GM18498 (cell line): ENCODE measurements around the gene MYBPC2.

ENCODE experiments used
- ATAC-seq: cut with Tn5 transposase; IDR thresholded peaks from one replicate; pipeline ENCODE4 v1.9.1; 2021; ENCODE audit warnings: mild to moderate bottlenecking, moderate library complexity; ENCODE audit not compliant: unreplicated experiment

MYBPC2 gene

DNA sequence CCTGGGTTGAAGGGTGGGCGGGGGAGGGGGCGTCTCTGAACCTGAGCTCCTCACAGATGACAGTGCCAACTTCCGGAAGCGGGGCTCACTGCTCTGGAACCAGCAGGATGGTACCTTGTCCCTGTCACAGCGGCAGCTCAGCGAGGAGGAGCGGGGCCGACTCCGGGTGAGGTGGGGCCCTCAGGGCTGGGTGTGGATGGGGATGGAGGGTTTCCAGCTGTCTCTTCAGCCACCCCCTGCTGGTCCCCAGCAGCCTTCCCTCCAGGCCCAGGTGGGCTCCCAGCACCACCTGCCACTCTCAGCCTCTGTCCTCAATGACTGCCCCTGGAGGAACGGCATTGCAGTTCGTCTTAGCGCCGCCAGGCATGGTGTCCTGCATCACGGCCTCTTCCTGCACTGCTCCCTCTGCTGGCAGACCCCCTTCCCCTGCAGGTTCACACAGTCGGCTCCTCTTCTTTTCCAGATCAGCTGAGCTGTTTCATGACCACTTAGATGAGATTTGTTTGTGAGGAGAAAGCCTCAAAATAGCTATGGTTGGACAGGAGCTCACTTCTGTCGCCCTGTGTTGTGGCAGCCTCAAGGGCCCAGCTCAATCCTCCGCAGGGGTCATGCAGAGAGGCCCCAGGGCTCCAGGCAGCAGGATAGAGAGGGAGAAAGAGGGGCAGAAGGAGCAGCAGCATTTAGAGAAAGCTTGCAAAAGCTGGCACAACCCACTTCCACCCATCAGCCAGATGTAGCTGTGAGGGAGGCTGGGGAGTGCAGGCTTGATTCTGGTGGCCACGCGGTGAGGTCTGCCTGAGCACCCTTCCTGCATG, 46.4 kb downstream of the MYBPC2 start:
- no peak for ATAC-seq

DNA sequence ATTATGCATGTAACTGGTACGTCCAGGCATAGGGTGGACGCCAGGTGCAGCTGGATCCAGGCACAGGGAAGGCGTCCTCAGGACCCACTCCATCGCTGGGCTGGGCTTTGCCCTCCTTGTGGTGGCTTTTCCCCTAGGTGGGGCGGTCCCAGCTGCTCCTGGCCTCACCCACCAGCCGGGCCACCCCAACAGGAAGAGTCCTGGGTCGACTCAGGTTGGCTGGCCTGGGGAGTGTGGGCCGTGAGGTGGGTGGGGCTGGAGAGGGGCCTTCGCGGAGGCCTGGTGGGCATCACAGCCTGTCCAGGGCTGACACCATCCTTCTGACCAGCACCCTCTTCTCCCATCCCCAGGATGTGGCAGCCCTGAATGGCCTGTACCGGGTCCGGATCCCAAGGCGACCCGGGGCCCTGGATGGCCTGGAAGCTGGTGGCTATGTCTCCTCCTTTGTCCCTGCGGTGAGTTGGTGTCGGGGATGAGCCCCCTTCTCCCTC, 47.1 kb downstream of the MYBPC2 start:
- ATAC-seq = no peak

DNA sequence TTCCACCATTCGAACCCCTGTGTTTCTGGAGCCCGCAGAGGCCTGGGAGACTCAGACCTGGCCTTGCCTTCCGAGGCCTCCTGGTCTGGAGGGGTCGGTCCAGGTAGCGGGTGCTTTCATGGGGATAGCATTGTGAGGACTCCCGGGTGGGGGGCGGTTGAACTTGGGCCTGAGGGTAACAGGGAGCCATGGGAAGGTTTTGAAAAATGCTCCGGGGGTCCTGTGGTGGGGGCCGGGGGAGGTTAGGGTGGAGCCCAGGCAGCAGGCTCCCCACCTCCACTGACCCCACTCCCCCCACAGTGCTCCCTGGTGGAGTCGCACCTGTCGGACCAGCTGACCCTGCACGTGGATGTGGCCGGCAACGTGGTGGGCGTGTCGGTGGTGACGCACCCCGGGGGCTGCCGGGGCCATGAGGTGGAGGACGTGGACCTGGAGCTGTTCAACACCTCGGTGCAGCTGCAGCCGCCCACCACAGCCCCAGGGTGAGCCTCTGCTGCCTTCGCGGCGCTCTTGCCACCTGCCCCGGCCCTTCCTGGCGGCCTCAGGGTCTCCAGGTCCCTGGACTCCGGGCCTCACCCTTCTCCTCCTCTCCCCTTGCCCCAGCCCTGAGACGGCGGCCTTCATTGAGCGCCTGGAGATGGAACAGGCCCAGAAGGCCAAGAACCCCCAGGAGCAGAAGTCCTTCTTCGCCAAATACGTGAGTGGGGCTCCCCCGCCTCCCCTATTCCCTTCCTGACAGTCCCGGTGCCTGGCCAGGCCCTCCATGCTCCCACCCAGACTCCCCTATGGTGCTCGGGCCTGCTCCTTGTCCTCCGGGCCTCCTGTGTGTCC, 47.8 kb downstream of the MYBPC2 start:
- ATAC-seq = no peak

DNA sequence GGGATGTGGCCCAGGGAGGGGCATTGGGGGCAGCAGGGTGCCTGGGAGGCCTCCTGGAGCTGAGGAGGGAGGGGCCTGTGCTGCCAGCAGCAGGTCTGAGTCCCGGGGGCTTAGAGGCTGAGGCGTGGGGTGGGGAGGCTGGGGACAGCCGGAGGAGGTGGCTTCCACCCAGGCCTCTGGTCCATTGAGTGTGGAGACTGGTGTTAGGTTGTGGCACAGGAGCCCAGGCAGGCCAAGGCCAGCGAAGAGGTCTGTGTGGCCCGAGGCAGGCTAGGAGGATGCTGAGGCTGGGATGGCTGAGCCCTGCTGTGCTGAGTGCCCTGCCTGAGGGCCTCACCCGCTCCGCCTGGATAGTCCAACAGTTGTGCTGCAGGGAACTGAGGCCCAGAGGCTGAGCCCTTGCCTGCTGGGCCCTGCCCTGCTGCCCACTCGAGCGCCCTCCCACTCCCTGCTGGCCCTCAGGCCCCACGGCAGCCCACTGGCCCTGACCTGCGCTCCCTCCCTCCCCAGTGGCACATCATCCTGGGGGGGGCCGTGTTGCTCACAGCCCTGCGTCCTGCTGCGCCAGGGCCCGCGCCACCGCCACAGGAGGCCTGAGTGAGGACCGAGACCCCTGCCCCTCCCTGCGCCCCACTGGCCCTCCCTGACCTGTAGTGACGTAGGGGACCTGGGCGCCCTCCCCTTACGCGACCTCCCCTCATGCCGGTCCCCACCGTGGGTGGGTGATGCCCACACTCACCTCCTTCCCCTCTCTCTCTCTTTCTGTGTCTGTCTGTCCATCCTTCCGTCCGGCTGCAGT, 48.9 kb downstream of the MYBPC2 start:
- no peak for ATAC-seq

DNA sequence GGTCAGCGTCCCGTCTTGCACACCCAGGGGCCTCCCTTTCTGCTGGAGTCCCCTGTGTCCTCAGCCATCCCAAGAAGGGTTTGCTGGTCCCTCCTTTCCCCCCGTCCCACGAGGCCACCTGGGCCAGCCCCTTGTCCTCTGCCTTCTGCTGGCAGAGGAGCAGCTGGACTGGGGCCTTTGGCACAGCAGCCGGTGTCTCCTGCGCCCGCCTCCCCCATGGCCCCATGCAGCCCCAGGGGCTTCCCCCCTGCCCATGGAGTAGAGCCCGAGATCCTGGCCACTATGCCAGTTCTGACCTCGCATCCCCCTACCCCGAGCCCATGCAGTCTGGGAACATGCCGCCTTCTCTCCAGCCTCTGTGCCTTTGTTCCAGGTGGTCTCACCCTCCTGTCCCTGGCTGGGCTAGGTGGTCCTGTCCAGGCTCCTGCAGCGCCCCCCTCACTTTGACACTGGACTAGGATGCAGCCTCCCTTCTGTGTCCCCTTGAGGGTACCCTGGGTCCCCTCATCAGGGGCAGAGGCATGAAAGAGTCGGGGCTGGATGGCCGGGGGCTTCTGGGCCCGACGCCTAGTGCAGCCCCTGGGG, 49.7 kb downstream of the MYBPC2 start:
- ATAC-seq = no peak

DNA sequence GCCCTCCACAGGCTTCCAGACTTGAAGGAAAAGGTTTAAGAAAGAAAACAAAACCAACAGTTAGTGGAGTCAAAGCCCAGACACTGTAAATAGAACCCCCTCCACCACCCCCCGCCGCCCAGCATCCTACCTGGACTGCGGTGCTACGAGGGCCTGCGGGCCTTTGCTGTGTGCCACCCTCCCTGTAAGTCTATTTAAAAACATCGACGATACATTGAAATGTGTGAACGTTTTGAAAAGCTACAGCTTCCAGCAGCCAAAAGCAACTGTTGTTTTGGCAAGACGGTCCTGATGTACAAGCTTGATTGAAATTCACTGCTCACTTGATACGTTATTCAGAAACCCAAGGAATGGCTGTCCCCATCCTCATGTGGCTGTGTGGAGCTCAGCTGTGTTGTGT, 50.2 kb downstream of the MYBPC2 start:
- no peak for ATAC-seq

DNA sequence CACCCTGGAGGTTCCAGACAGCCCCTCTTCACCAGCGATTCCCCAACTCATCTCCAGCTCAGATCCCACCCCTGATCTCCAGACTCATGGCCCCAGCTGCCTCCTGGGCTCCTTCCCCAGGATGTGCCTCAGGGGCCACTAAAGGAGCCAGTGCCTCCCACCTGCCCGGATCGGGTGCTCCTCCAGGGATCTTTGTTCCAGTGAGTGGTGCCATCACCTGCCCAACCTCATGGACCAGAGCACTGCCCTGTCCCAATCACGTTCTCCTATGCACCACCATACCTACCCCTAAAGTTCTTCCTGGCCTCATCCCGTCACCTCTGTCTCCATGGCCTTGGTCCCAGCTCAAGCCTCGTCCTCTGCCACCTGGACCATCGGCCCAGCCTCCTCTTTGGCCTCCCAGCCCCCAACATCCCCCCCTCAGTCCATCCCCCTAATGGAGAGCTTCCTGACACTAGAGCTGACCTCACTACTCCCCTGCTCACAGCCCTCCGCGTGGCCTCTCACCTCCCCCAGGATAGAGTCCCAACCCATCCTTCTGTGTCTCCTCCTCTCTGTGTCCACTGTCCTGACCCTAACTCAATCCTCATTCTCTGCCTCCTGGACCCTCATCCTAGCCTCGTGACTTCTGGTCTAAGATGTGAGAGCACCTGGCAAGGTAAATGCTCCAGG, 52.7 kb downstream of the MYBPC2 start:
- no peak for ATAC-seq

DNA sequence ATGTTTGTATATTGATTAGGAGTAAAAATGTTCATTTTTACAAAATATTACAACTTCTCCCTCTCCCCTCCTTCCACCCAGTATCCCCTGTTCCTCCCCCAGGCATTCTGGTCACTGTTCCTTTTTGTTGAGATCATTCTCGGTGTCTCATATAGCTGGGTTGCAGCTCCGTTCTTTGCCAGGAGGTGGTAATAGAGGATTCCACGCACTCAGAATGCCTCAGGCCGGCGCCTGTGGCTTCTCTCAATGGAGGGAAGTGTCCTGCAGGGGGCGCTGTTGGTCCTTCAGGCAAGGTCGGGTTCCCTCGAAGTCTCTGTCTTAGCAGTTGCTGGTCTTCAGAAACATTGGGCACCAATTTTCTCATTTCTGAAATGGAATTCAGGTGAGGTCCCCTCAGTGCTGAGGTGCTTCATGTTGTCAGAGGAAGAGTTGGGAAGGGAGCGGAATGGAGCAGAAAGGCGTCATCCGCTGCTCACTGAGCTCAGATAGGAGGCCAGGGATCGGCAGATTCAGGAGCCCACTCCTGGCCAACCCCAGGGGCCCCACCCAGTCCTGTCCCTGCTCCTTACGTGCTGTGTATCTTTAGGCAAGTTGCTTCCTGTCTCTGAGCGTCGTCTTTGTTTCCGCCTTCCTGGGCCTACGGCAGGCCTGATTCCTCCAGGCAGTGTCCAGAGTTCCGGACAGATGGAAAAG, 54.3 kb downstream of the MYBPC2 start:
- no peak for ATAC-seq

DNA sequence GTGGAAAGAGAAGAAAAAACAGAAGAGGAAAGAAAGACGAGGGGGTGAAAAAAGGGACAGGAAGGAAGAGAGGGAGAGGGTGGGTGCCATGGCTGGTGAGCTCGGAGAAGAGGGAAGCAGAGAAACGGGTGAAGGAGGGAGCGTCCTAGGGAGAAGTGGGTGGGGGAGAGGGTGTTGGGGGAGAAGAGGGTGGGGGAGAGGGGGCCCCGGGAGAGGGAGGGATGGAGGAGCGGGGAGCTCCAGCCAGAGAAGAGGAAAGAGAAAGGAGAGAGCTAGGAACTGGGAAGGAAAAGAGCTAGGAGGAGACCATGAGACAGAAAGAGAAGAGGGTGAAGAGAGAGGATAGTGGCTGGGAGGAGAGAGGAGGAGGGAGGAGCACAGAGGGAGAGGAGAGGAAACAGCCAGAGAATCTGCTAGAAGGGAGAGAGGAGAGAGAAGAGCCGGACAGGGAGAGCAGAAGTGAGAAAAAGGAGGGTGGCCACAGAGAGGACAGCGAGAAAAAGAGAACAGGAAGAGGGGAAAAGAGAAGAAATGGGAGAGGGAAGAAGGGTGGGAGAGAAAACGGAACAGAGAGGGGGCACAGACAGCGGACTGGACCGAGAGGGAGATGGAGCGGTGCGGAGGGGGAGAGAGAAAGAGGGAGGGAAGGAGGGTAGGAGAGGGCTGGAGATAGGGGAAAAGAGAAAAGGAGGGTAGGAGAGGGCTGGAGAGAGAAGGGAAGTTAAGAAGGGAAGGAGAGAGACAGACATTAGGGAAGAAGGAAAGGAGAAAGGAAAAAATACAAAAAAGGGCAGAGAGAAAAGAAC, 55.9 kb downstream of the MYBPC2 start:
- no peak for ATAC-seq

DNA sequence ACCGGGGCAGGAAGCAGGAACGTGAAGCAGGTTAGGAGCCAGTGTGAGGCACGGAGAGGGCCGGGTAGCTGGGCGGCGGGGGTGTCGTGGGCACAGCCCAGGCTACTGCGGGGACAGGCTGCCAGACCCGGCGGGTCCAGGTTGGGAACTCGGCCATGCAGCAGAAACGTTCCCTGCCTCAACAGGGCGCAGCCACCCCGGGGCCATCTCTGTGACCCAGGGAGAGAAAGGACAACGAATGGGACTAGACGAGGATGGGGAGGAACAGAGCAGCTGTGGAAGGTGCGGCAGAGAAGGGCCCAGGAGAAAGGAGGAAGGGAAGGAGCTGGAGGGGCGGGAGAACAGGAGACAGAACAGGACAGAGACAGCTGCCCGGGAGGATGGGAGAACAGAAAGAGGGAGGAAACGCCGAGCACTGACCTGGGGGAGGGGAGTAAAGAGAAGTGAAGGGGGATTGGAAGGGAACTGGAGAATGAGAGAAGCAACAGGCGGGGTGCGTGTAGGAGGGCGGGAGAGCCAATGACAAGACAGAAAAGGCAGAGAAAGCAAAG, 56.8 kb downstream of the MYBPC2 start:
- ATAC-seq = no peak

DNA sequence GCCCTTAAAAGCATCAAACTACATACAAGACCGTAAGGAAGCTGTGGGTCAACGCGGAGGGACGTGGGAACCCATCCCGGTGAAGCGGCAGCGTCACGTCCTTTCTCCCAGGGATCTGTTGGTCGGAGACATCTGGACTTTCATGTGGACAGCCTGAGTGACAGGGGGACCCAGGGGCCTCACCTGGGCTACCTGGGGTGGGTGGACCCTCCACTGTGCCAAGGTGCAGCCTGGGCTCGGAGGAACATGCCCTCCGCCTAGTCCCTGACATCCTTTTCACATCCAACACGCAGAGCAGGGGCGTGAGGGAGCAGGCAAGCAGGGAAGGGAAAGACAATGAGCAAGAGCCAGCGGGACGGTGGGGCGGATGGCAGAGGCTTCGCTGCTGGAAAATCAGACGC, 57.7 kb downstream of the MYBPC2 start:
- no peak for ATAC-seq

DNA sequence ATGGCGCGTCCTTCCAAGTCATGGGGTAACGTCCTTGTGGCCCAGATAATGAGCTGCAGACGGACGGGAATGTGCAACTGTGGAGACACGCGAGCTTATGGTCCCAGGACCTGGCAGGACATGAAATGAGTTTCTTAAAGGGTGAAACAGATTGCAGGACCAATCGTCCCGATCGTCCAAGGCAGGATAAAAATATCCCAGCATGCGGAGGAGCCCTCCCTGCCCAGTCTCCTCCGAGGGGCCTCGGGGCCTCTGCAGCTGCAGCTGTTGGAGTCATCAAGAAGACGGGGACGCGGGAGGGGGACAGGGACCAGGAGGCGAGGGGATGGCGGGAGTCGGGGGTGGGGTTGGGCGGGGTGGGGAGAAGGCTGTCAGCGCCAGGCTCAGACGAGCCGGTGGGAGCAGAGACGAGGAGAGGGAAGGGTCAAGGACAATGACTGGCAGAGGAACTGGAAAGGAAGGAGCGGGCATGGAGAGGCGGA, 58.3 kb downstream of the MYBPC2 start:
- no peak for ATAC-seq

DNA sequence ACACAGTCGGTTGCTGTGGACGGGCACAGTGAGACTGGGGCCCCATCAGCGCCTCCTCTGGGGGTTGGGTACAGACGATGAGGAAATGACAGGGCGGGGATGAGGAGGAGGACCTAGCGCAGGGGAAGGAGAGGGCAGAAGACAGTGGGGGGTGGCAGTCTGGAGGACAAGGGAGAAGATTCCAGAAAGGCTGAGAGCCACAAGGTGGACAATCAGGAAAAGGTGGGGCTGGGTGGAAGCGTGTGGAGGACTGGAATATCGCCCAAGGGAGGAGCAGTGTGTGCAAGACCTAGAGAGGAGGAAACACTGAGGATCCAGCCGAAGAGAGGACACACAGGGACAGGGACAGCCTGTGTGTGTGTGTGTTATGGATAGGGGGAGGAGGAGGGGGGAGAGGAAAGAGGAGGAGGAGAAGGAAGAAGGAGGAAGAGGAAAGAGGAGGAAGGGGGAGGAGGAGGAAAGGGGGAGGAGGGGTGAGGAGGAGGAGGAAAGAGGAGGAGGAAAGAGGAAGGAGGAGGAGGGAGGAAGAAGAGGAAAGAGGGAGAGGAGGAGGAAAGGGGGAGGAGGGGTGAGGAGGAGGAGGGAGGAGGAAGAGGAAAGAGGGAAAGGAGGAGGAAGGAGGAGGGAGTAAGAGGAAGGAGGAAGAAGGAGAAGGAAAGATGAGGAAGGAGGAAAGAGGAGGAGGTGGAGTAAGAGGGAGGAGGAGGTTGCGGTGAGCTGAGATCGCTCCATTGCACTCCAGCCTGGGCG, 59.8 kb downstream of the MYBPC2 start:
- ATAC-seq = no peak

DNA sequence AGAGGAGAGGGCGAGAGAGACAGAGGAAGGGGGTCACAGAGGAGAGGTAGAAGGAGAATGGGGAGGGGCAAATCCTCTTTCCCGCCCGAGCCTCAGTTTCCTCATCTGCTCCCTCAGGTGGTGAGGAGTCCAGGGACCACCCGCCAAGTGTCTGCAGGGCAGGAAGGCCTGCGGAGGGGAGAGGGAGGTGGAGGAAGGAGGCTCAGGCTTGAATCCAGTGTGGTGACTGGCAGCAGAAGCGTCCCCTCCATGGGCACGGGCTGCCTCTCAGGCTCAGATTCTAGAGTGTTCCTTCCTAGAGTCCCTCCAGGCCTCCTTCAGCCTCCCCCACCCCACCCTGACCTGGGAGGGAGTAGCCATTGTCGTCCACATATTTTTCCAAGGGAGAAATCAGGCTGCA, 60.5 kb downstream of the MYBPC2 start:
- no peak for ATAC-seq

DNA sequence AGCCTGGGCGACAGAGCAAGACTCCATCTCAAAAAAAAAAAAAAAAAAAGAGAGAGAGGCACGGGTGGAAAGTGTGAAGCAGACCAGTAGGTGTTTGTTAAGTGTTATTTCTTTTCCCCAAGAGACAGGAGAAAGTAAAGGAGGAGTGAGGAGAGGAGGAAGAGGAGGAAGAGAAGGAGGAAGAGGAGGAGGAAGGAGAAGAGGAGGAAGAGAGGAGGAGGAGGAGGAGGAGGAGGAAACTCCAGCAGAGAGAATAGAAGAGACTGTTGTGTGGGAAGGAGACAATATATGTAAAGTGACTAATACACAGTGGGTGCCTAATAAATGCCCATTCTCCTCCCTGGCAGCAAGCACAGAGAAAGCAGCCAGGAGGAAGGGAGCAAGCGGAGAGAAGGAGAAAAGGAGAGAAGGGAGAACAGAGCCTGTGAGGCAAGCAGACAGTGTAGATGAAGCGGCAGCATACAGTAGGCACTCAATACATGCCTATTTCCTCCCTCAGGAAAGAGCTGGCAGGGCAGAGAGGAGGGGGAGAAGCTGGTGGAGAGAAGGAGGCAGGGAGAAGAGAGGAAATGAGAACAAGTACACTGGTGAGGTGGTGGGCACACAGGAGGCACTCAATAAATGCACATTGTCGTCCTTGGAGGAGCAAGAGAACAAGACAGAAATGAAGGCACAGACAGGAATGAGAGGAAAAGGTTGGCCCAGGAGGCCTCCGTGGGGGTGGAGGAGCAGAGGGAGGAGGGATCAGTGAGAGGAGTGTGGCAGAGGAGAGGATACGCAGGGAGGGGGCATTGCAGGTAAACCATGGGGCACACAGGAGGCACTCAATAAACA, 61.7 kb downstream of the MYBPC2 start:
- ATAC-seq = no peak

DNA sequence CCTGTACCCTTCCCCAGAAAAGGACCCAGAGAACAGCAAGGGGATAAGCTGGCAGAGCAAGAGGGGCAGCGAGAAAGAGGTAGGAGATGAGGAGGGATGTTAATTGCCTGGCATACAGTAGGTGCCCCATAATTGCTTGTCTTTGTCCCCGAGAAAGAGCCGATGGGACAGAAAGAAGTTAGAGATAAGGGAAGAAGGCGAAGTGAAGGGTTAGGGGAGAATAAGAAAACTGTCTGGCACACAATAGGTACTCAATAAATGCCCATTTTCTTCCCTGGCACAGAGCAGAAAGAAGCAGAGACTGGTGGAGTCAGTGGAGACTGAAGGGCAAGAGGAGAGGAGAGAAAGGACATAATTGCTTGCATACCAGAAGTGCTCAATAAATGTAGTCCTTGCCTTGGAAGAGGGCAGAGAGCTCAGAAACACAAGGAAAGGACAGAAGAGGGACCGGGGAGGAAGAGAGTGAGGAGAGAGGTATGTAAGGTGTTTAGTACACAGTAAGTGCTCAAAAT, 62.4 kb downstream of the MYBPC2 start:
- no peak for ATAC-seq
